ENCODE results near the gene VPS72.

Gene VPS72

DNA sequence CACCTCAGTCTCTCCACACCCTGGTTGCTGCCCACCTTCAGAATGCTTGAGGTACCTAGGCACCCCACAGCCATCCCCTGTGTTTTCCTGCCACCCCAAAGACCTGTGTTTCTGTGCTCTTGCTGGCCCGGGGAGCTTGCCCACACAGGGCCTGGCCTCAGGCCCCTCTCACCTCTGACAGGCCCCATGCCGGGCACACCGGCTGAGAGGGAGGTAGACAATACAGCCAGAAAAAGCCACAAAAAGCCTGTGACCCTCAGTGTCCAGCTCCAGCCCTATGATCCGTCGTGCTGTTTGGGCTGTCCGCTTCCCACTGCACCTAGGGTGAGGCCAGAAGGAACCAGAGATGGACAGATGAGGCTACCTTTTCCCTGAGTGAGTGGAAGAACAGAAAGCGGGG lies 55.0 kb downstream of the VPS72 start:
- H3K4me3 ChIP-seq (ENCODE audit: low read depth, low read length), result no peak overlapping the region
- no peak for TF ChIP-seq CTCF (IDR thresholded peaks at IDR 0.05; ENCODE audit: low read depth, low read length)

DNA sequence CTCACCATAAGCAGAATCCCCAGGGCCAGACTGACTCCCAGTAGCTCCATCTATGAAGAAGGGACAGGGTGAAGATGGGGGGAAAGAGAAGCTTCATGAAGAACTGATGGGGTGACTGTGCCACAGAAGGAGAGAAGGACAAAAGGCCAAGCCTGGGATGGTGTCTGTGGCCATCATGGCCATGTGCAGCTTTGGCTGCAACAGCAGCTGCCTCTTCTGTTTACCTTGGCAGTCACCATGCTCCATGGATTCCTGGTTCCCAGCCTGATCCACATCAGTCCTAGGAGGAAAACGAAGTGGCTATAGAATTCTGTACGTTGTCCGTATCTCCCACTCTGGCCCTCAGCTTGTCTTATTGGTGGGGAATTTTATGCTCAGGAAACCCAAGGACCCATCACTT lies 55.6 kb downstream of the VPS72 start:
- no peak for TF ChIP-seq CTCF (IDR thresholded peaks at IDR 0.05; ENCODE audit: low read depth, low read length)

DNA sequence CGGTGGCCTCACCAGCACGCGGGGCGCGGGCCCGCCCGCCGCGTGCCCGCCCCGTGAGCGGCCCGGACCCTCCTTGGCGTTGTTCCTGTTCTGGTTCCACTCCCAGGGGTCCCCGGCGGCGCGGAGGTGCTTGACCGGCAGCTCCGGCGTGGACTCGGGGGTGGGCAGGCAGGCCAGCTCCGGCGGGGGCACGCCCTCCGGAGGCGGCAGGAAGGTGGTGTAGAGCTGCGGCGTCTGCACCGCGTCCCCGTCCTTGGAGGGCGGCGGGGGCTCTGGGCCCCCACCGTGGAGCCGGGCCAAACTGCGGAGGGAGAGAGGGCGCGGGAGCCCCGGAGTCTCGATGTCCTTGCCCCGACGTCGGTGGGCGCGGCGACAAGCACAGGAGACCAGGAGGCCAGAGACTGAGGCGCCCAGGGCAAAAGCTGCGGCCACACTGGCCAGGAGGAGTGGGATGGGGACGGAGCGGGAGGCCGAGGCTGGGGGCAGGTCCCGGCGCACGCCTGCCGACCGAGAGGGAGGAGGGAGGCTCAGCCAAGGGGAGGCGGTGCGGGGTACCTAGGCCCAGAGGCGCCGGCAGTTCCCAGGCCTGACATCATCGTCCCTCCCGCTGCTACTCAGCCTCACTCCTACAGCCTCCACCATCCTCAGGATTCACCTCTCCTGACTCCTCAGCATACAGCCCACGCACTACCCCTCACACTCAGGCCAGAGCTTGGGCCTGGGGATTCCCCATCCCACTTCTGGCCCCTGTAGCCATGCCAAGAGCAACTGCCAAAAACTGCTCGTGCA lies 56.8 kb downstream of the VPS72 start:
- no peak overlapping the region for H3K4me3 ChIP-seq (ENCODE audit: low read depth, low read length)
- TF ChIP-seq CTCF (IDR thresholded peaks at IDR 0.05; ENCODE audit: low read depth, low read length), result no peak

More for the DNA sequence above, 55.6 kb downstream of the VPS72 start:
- H3K4me3 ChIP-seq (ENCODE audit: low read depth, low read length), result no peak overlapping the region

- no peak overlapping the region for H3K4me3 ChIP-seq (ENCODE audit: low read depth, low read length)
- TF ChIP-seq CTCF (IDR thresholded peaks at IDR 0.05; ENCODE audit: low read depth, low read length), result no peak
These were observed 57.5 kb downstream of the VPS72 start for GRCh38 chr1:151132335-151133017.

- no peak for TF ChIP-seq CTCF (IDR thresholded peaks at IDR 0.05; ENCODE audit: low read depth, low read length)
- H3K4me3 ChIP-seq (ENCODE audit: low read depth, low read length), result no peak overlapping the region
These were observed 58.2 kb downstream of the VPS72 start for GRCh38 chr1:151131701-151132334.

DNA sequence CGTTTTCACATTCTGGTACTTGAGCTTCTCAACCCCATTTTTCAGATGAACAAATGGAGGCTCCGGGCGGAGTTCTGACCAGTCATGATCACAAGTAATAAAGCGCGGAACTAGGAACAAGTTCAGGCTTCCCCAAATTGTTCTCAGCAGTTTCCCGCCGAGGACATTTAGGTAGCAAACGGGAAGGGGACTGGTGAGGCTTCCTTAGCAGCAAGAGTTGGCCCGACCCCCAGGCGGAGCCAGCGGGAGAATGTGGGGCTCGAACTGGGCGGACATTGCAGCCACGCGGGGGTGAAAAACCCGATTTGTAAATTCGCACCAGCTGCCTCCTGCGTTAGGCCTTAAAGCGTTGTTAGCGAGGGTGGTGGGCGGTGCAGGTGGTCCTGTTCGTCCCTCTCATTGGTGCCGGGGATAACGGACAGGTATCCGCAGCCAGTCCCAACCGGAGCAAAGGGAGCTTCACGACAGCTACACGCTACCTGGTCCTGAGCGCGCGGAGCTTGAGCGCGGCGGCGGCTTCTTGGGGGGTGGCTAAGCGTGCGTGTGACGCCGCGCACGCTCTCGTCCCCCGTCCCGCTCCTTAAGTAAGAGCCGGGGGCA lies 58.9 kb downstream of the VPS72 start:
- no peak overlapping the region for H3K4me3 ChIP-seq (ENCODE audit: low read depth, low read length)
- no peak for TF ChIP-seq CTCF (IDR thresholded peaks at IDR 0.05; ENCODE audit: low read depth, low read length)
